IPS-18c (cell line): Measurements from ENCODE around the gene SDSL.
A peak's percentile ranks its signal among the peaks of the same experiment; 100 is the strongest.

Source experiments
- H3K4me3 ChIP-seq: 2 replicates; pipeline ENCODE4 v1.7.0; 2013; ENCODE audit warnings: low read depth, mild to moderate bottlenecking, low read length, moderate library complexity; ENCODE audit not compliant: insufficient read depth
- H3K9me3 ChIP-seq: one replicate; pipeline ENCODE4 v1.6.1; 2013; ENCODE audit warnings: mild to moderate bottlenecking, low read length, moderate library complexity; ENCODE audit not compliant: control insufficient read depth, insufficient read depth

The SDSL gene

DNA sequence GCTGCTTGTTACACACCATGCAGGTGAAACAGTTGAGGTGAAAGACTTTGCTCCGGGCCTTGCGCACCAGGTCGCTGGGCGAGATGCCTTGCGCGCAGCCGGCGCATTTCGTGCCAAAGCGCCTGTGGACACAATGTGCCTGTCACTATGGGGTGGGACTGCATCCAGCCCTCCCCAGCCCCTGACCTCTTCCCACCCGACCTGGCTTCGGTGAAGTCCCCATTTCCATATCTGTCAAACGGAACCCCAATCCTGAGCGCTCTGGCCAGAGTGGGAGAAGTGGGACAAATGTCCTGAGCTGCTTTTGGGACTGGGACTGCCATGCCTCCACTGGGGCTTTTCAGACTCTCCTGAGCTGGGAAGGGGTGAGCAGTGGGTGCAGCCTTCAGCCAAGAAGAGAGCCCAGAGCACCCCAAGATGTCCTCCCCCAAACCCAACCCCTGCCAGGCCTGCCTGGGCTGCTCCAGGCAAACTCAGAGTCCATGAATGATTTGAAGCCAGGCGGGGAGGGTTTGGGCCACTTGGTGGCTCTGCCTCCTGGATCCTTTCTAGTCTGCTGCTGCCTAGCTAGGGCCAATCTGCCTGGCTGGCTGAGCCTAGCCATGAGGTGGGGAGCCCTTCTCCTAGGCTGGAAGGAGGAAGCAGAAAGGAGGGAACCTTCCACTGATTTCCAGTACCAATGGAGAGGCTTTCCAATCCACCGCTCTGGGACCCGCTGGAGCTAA is 47.2 kb downstream of the SDSL start:
- peak overlapping the region; percentile 45; the same call in 1 of the 2 replicates for H3K4me3 ChIP-seq
- peaks cover 2% of the 10 kb centered on the region for H3K9me3 ChIP-seq

DNA sequence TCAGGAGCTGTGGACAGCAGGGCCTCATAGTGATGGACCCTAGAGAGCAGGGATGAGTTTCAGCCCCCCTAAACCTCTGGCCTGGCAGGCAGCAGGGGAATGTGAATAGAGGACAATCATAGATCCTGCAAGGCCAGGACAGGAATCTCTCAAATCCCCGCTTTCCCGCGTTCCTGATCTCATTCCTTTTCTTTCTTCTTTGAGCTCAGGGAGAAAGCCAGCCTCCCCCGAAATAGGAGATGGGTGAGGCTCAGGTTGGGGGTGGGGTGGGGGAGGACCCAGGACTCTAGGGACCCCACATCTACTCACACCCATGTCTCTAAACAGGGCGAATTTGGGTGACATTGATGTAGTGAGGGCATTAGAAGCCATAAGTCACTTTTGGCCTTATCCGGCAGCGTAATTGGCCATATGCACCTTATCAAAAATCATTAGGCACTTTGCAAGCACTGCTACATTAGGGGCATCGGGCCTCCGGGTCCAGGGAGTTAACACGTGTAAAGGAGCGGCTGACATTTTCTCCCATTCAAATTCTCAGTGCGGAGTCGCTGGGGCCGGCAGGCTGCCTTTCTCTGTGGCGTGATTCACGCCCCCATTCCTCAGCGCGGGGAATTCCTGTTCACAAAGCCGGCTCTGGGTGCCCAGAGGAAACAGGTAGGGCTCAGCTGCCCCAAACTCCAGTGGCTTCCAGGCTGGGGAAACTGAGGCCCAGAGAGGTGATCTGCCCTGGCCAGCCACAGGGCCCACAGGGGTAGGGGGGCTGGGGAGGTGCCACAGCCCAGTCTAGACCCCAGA is 48.0 kb downstream of the SDSL start:
- peak overlapping the region; percentile 62 for H3K4me3 ChIP-seq
- H3K9me3 ChIP-seq, result peaks cover 2% of the 10 kb centered on the region

DNA sequence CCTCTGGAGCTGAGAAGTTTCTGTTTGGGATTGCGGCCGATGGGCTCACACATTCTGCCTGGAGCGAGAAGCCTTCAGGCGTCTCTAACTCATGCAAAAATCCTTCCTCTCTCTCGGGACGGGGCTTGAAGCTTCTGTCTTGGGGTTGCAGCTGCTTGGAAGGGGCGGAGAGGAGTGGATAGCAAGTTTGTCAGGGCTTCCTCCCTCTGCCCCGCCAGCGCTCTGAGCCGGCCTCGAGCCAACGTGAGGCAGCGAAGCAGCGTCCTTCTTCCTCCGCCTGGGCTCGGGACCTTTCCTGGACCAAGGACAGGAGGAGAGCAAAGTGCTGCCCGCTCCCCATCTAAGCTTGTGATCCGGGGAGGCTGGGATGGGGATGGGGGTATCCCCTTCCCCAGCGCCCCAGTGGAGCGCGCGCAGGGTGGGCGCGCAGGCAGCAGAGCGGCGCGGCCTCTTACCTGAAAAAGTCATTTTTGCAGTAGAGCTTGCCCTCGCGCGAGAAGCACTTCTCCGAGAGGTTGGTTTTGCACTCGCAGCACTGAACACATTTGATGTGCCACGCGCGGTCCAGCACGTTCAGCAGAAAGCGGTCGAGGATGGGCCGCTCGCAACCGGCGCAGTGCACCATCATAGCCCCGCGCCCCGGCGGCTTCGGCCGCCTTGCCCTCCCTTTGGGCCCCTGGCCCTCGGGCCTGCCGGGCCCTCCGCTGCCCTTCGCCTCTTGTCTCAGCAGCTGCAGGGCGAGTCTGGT is 48.9 kb downstream of the SDSL start:
- peaks cover 2% of the 10 kb centered on the region for H3K9me3 ChIP-seq
- peak overlapping the region; percentile 62; the same call in 1 of the 2 replicates for H3K4me3 ChIP-seq

DNA sequence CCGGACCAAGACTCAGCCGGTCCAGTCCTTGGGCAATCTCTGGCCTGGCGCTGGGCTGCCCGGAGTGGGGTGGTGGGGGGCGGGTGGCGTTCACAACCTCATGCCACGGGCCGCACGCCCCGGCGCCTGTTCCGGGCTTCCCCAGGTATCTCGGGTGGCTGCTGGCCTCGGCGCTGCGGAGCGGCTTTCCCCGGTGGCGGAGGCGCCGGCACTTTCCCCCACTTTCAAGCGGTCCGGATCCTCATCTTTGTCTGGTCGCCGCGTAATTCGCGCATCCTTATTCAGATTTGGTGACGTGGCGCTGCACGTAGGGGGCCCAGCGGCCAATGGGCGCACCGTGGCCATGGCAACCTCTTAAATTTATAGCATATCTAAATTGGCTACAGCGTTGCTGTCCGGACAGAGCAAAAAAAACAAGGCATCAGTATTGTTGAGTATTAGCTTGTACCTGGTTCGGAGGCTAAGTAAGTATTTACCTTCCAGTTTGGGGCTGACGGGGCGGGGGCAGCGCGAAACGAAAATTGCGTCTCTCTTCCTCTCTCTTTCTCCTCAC is 49.5 kb downstream of the SDSL start, which contains the start of gene LHX5:
Gene LHX5, minus strand, starts transcription at position 253 of the 553 bp plus-strand sequence. CDS start 373 bp downstream, outside the sequence.
- H3K9me3 ChIP-seq, result peaks cover 2% of the 10 kb centered on the region
- H3K4me3 ChIP-seq, result peak within 1 kb of the TSS; percentile 62

DNA sequence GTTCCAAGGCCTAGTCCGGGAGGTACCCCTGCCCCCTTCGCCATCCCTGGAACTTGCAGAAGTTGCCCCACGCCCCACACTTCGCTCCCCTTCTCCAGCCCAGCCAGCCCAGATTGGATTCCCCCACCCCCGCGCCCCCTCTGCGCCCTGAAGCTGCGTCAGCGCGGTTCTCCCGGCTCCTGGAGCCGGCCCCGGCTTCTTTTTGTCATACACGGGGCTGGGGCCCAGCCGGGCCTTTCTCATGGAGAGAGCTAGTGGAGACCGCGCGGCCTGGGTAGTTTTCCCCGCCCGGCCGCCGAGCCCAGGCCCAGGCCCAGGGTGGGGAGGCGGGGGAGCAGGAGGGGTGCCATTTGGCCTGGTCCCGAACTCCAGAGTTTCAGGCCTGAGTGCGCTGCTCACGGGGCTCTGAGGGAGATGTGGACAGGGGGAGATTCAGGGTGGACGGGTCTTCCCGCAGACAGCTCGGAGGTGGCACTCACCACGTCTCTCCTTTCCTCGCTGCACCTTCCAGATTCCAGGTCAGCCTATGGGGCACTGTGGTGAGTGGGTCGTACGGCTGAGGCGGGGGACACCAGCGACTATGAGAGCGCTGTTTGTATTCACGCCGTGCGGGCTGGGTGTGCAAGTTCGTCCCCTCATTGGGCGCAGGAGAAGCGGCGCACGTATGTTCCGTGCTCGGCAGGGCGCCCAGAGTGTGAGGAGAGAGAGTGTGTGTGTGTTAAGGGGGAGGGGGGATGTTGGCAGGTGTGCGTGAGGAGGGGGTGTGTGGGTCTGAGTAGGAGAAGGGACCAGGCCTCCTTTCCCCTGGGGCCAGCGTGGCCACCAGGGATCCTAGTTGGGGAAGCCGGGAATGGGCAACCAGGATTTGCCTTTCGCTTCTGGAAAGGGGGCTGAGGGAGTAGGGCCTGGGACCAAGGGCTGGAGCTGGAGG is 50.3 kb downstream of the SDSL start:
- H3K4me3 ChIP-seq, result peak overlapping the region; percentile 62; the same call in 1 of the 2 replicates

DNA sequence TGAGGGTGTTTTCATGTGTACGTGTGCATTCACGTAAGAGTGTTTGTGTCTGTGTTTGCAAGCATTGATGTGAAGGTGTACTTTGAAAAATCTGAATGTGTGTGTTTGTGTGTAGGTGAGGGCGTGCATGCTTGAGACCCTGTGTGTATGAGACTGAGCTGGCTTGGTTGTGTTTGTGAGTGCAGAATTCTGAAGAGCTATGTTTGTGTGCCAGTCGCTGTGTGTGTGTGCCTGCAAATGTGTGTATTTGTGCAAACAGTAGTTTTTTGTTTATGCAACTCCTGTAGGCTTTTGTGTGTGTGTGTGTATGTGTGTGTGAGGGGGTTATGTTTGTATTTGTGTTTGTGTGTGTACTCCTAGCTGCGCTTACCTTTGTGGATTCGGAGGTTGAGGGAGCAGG is 51.2 kb downstream of the SDSL start:
- Histone ChIP-seq H3K4me3 (peak overlapping the region; percentile 4; the same call in 1 of the 2 replicates), H3K9me3 (peaks cover 2% of the 10 kb centered on the region)

More for the DNA sequence above, 50.3 kb downstream of the SDSL start:
- peaks cover 2% of the 10 kb centered on the region for H3K9me3 ChIP-seq

DNA sequence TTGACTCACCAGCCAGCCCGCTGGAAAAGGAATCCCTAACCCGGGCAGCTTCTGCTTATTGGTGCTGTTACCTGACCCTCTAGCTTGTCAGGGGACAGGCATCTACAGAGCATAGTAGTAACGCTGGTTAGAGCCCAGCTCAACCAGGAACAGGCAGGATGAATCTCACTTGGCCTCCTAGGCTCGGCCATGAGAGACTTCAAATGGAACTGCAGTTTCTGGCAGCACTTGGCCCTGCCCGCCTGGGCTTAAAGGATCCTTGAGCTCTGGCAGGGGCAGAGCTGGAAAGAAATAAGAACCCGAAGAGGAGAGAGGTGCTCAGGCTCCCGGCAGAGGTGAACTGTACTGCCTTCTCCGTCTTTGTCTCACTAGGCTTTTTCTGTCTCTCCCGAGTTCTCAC is 51.8 kb downstream of the SDSL start:
- peaks cover 2% of the 10 kb centered on the region for H3K9me3 ChIP-seq
- peak overlapping the region; percentile 4; the same call in 1 of the 2 replicates for H3K4me3 ChIP-seq

DNA sequence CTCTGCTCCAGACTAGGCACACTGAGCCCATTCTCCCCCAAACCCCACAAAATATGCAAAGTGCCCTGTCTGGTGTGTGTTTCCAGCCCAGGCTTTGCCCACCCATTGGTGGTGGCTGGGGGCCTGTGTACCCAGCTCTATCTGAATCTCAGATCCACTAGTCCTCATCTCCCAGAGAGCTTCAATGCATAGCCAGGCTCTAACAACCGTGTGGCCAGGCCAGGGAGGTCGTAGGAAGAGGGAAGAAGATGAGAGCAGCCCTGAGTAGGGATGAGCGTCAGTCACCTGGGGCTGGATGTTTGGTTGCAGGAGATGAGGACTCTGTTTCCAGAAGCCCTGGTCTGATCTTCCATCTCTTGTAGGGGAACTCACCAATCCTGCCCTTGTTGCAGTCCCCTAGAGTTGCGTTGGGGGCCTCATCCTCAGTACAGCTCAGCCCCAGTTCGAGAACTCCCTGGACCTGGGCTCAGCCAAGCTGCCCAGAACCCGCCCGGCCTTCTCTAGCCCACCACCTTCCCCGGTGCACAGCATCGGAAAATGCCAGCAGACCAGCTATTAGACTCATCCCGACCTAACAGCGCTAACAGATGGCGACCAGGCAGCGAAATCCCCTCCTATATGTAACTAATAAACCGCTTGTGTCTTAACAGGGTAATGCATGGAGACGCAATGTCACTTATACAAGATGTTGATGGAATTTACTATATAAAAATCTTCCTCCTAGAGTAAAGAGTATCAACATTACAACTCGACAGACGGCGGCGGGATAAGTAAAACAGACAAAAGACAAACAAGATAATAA is 52.7 kb downstream of the SDSL start:
- H3K4me3 ChIP-seq, result peak overlapping the region; percentile 49; the same call in 1 of the 2 replicates
- H3K9me3 ChIP-seq, result peaks cover 2% of the 10 kb centered on the region

DNA sequence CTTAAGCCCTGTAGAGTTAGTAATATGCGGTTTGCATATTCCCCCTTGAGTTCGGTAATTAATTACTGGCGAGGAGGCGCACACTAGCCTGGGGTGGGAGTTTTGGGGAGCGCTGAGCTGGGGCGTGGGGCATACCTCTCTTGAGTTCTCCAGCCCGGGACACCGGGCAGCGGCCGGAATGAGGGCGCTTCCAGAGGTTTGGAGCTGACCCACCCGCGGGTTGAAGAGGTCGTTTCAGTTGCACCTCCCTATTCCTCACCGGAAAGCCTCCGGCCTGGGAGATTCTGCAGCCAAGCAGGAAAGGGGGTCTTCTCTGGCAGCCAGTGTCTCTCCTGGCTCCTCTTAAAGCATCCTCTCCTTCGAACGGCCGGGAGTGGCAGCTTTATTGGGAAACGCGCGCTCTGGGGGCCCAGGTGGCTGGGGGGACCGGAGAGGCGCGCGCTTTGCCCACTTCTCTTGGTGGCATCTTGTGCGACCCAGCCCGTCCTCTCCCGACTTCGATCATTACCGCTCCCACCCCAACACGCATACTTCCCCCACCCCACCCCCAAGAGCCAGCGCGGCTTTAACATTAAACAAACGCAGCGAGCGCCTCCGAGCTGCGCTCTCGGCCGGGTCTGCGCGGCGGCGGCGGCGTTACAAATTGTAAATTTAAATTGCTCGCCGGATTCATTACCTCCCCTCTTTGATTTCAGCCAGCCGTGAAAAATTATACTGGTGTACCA is 53.4 kb downstream of the SDSL start:
- peaks cover 2% of the 10 kb centered on the region for H3K9me3 ChIP-seq
- H3K4me3 ChIP-seq, result peak overlapping the region; percentile 49

DNA sequence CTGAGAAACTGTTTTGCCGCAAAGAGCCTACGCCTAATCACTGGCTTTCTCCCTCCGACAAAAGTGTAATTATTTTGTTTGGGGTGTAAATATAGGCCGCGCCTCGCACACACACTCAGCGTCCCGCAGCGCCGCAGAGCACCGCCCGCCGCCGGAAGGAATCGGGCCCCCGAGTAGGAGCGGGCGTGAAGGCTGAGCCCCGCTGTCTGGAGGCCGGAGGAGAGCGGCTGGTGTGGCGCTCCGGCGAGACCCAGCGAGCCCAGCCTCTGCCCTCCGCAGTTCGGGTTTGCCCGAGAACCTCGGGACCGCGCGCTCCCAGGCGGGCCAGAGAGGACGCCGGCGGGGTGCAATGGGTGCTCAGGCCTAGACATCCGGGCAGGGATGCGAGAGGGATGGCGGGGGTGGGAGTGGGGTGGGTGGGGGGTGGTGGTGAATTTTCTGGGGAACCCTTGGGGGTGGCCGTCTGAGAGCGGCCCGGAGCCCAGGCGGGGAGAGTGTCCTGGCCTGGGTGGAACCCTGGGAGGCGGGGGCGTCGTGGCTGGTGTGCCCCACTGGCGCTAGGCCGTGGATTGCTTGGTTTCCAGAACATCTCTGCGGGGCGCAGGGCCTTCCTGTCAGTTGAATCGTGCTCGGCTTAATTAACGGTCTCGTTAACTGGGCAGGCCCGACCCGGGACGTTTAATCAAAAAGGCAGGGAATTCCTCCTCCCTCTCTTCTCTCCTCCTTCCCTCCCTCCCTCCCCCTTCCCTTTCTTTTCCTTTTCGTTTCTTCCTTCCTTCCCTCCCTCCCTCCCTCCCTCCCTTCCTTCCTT is 54.2 kb downstream of the SDSL start:
- Histone ChIP-seq H3K9me3 (peaks cover 2% of the 10 kb centered on the region), H3K4me3 (peak overlapping the region; percentile 49)

DNA sequence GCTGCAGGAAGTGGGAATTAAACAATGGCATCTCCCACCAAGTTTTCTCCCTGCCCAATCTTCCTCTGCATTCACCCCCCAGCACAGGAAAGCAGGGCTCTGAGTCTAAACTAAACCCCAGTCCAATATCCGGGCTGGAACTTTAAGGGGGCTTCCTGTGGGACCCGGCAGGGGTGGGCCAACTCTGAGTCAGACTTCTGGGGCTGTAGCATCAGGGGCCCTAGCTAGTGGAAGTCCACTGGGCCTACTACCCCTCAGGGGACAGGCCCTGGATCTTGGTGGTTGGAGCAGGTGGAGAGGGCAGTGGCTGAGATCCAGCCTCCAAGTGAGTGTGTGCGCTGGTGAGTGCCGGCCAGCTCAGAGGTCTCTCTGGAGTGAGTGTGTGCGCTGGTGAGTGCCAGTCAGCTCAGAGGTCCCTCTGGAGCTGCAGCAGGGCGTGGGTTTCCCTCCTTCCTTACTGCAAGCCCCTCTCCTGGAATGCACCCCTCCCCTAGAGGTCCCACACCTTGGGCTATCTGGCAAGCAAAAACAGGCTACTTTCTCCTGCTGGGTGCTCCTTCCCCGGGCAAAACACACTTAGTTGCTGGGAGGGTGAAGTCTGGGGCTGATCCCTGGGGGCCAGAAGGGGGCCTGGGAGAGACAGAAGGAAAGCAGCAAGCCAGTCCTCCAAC is 55.1 kb downstream of the SDSL start:
- peaks cover 2% of the 10 kb centered on the region for H3K9me3 ChIP-seq
- H3K4me3 ChIP-seq, result peak overlapping the region; percentile 28; the same call in 1 of the 2 replicates

DNA sequence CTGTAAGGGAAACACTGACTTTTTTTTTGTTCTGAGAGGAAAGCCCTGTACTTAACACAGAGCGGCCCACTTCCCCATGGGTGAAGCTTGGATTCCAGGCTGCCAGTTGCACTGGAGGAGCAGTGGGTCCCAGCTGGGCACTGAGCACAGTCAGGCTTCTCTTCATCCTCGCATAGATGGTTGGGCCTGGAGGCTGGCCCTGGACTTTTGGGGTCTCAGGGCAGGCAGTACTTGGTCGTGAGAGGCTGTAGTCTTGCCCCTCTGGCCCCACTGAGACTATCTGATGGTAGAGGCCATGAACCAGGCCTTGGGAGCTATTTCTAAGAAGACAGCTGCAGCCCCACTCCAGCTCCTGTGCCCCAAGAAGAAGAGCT is 55.6 kb downstream of the SDSL start:
- Histone ChIP-seq H3K9me3 (no peaks in the 10 kb centered on the region), H3K4me3 (peak overlapping the region; percentile 49; the same call in 1 of the 2 replicates)

DNA sequence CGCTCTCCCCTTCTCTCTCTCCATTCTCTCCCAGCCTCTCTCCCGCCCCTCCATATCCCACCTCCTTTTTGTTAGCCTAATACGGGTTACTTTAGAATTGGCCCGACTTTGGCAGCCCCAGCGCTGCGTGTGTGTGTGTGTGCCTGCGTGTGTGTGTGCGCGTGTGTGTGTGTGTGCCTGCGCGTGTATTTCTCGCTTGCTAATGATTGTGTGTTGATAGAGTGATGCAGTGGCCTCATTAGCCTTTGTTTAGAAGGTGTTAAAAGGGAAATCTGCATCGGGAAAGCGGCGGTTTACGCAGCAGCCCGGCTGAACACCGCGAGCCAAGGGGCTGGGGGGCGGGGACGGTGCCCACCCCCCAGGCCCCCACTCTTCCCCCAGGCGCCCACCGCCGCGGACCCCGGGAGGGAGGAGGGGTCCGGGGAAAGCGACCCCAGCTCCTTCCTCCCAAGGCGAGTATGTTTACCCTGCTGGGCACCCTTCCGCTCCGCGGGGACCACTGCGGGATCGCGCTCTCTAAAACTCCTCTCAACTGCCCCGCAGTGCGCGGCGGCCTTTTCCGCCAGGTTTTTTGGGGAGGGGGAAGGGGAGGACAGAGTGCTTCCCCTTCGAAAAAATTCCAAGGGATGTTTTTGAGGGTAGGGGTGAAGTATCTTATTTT is 56.3 kb downstream of the SDSL start:
- Histone ChIP-seq H3K4me3 (peak overlapping the region; percentile 49), H3K9me3 (no peaks in the 10 kb centered on the region)
